GM12865 (cell line): ENCODE data around the gene OR6X1.
"Not testable (repeated sequence)": the region's sequence is repeated elsewhere in the genome, so short reads cannot be mapped to it uniquely, and the experiment has no call there.

Experiments
- DNase-seq: peaks from one replicate; pipeline ENCODE4 v3.0.0; 2010; ENCODE audit warnings: low read depth
- H3K4me3 ChIP-seq: 2 replicates; pipeline ENCODE4 v1.5.1; 2011; ENCODE audit warnings: mild to moderate bottlenecking, low read depth, low read length, control low read depth
- CTCF ChIP-seq: IDR thresholded peaks from 2 replicates; pipeline ENCODE4 v1.5.1; 2011; ENCODE audit warnings: low read length, control low read depth, low read depth, inconsistent platforms; ENCODE audit not compliant: insufficient read depth; ENCODE audit errors: missing control alignments

OR6X1 gene

GRCh38 chr11:123725995-123726655 lies 28.2 kb downstream of the OR6X1 start:
- no peak for TF ChIP-seq CTCF
- DNase-seq, result no peak

GRCh38 chr11:123719452-123719851 lies 34.9 kb downstream of the OR6X1 start:
- TF ChIP-seq CTCF, result no peak
- no peak for DNase-seq
- H3K4me3 ChIP-seq, result no peak overlapping the region

More at GRCh38 chr11:123725995-123726655, 28.2 kb downstream of the OR6X1 start:
- no peak overlapping the region for H3K4me3 ChIP-seq

- no peak for TF ChIP-seq CTCF
- DNase-seq, result no peak
- H3K4me3 ChIP-seq, result no peak overlapping the region
These were observed 35.8 kb downstream of the OR6X1 start for GRCh38 chr11:123718469-123718868.

GRCh38 chr11:123718063-123718462 lies 36.3 kb downstream of the OR6X1 start:
- DNase-seq, result no peak
- H3K4me3 ChIP-seq, result no peak overlapping the region
- TF ChIP-seq CTCF, result no peak

GRCh38 chr11:123712627-123713026 lies 41.7 kb downstream of the OR6X1 start:
- H3K4me3 ChIP-seq, DNase-seq: not testable (repeated sequence)

- peak; percentile 63 for DNase-seq
- H3K4me3 ChIP-seq, result no peak overlapping the region
- peak; percentile 63 for TF ChIP-seq CTCF
These were observed 46.6 kb downstream of the OR6X1 start for GRCh38 chr11:123707606-123708205.

GRCh38 chr11:123707206-123707605 lies 47.1 kb downstream of the OR6X1 start:
- H3K4me3 ChIP-seq, result no peak overlapping the region
- DNase-seq, result no peak
- no peak for TF ChIP-seq CTCF
